ENCODE results near the gene KPNA1. TPM values are rescaled to one million over a fixed set of nuclear protein-coding genes. Genes with fewer than 3 reads are reported as not detected.
A peak's percentile ranks its signal among the peaks of the same experiment; 100 is the strongest.

Gene KPNA1
- total RNA-seq, 1 experiment from 2014 or later: 78.5 TPM

- no peak overlapping the region for H3K4me3 Mint-ChIP-seq (ENCODE audit: low read depth, unreplicated experiment)
- H3K27ac Mint-ChIP-seq (ENCODE audit: unreplicated experiment): no peak overlapping the region
- H3K36me3 Mint-ChIP-seq (ENCODE audit: insufficient read depth, unreplicated experiment): peaks cover 23% of the 10 kb centered on the region
- DNase-seq: no peak
- H3K27me3 Mint-ChIP-seq (ENCODE audit: unreplicated experiment): no peaks in the 10 kb centered on the region
- no peaks in the 10 kb centered on the region for H3K9me3 Mint-ChIP-seq (ENCODE audit: low read depth, unreplicated experiment)
- H3K4me1 Mint-ChIP-seq (ENCODE audit: low read depth, unreplicated experiment): peaks cover 28% of the 10 kb centered on the region
- intact Hi-C loops (cut with micrococcal nuclease; ENCODE audit: unreplicated experiment): no loop called here
- BruUV-seq (replicated peaks): no TSS peak
- no peak for TF ChIP-seq CTCF (IDR thresholded peaks at IDR 0.05; ENCODE audit: unreplicated experiment)
- CTCF ChIA-PET: no interaction called here
These were observed 42.6 kb upstream of the KPNA1 start for GRCh38 chr3:122557356-122557755.

GRCh38 chr3:122555275-122556071, 40.7 kb upstream of the KPNA1 start:
- no peak overlapping the region for H3K4me3 Mint-ChIP-seq (ENCODE audit: low read depth, unreplicated experiment)
- intact Hi-C loops (cut with micrococcal nuclease; ENCODE audit: unreplicated experiment): no loop called here
- H3K36me3 Mint-ChIP-seq (ENCODE audit: insufficient read depth, unreplicated experiment): peaks cover 30% of the 10 kb centered on the region
- no peaks in the 10 kb centered on the region for H3K9me3 Mint-ChIP-seq (ENCODE audit: low read depth, unreplicated experiment)
- CTCF ChIA-PET: interaction anchor here (0.7 kb wide), 1 partner anchor 124 kb away, joined by 3 read pairs; no protein-coding TSS in a partner anchor
- H3K4me1 Mint-ChIP-seq (ENCODE audit: low read depth, unreplicated experiment): peaks cover 11% of the 10 kb centered on the region
- BruUV-seq (replicated peaks): TSS peak; percentile 15
- H3K27me3 Mint-ChIP-seq (ENCODE audit: unreplicated experiment): no peaks in the 10 kb centered on the region
- TF ChIP-seq CTCF (IDR thresholded peaks at IDR 0.05; ENCODE audit: unreplicated experiment): no peak
- H3K27ac Mint-ChIP-seq (ENCODE audit: unreplicated experiment): no peak overlapping the region
- no peak for DNase-seq

GRCh38 chr3:122553171-122553570, 38.4 kb upstream of the KPNA1 start:
- Mint-ChIP-seq H3K27ac (ENCODE audit: unreplicated experiment) (no peak overlapping the region), H3K36me3 (ENCODE audit: insufficient read depth, unreplicated experiment) (peaks cover 27% of the 10 kb centered on the region), H3K4me1 (ENCODE audit: low read depth, unreplicated experiment) (peaks cover 7% of the 10 kb centered on the region), H3K4me3 (ENCODE audit: low read depth, unreplicated experiment) (no peak overlapping the region), H3K9me3 (ENCODE audit: low read depth, unreplicated experiment) (no peaks in the 10 kb centered on the region), H3K27me3 (ENCODE audit: unreplicated experiment) (no peaks in the 10 kb centered on the region)
- BruUV-seq (replicated peaks): no TSS peak
- intact Hi-C loops (cut with micrococcal nuclease; ENCODE audit: unreplicated experiment): no loop called here
- CTCF ChIA-PET: no interaction called here
- DNase-seq: no peak
- no peak for TF ChIP-seq CTCF (IDR thresholded peaks at IDR 0.05; ENCODE audit: unreplicated experiment)

GRCh38 chr3:122548619-122549018, 33.9 kb upstream of the KPNA1 start:
- BruUV-seq (replicated peaks): no TSS peak
- Mint-ChIP-seq H3K36me3 (ENCODE audit: insufficient read depth, unreplicated experiment) (peaks cover 25% of the 10 kb centered on the region), H3K27ac (ENCODE audit: unreplicated experiment) (no peak overlapping the region)

More at GRCh38 chr3:122548619-122549018, 33.9 kb upstream of the KPNA1 start:
- Mint-ChIP-seq H3K27me3 (ENCODE audit: unreplicated experiment) (no peaks in the 10 kb centered on the region), H3K9me3 (ENCODE audit: low read depth, unreplicated experiment) (no peaks in the 10 kb centered on the region), H3K4me3 (ENCODE audit: low read depth, unreplicated experiment) (no peak overlapping the region), H3K4me1 (ENCODE audit: low read depth, unreplicated experiment) (no peaks in the 10 kb centered on the region)
- intact Hi-C loops (cut with micrococcal nuclease; ENCODE audit: unreplicated experiment): no loop called here
- CTCF ChIA-PET: interaction anchor here (1.3 kb wide), 1 partner anchor 131 kb away, joined by 6 read pairs; no protein-coding TSS in a partner anchor
- TF ChIP-seq CTCF (IDR thresholded peaks at IDR 0.05; ENCODE audit: unreplicated experiment): no peak
- no peak for DNase-seq

Data from Calu3 (cell line).